ENCODE results near the gene ZFYVE28.
A peak's percentile ranks its signal among the peaks of the same experiment; 100 is the strongest.

The ZFYVE28 gene

GRCh38 chr4:2354760-2355159 lies 63.7 kb downstream of the ZFYVE28 start:
- no peak for DNase-seq

- no peak for DNase-seq
These were observed 64.3 kb downstream of the ZFYVE28 start for GRCh38 chr4:2354118-2354517.

GRCh38 chr4:2353222-2354107 lies 65.0 kb downstream of the ZFYVE28 start:
- DNase-seq, result peak in 25 of 56 donors; percentile 20 to 67 (median 37)

GRCh38 chr4:2352729-2353221 lies 65.7 kb downstream of the ZFYVE28 start:
- DNase-seq, result no peak

- no peak for DNase-seq
These were observed 66.3 kb downstream of the ZFYVE28 start for GRCh38 chr4:2352171-2352570.

GRCh38 chr4:2350982-2351381 lies 67.5 kb downstream of the ZFYVE28 start:
- no peak for DNase-seq

- no peak for DNase-seq
These were observed 69.7 kb downstream of the ZFYVE28 start for GRCh38 chr4:2348786-2349185.

GRCh38 chr4:2347190-2347589 lies 71.3 kb downstream of the ZFYVE28 start:
- DNase-seq, result no peak

GRCh38 chr4:2343476-2343875 lies 75.0 kb downstream of the ZFYVE28 start:
- no peak for DNase-seq

GRCh38 chr4:2341911-2342652 lies 76.4 kb downstream of the ZFYVE28 start:
- DNase-seq, result no peak

- no peak for DNase-seq
These were observed 77.1 kb downstream of the ZFYVE28 start for GRCh38 chr4:2341261-2341841.

GRCh38 chr4:2340272-2341061 lies 78.0 kb downstream of the ZFYVE28 start:
- no peak for DNase-seq

- DNase-seq, result no peak
These were observed 78.8 kb downstream of the ZFYVE28 start for GRCh38 chr4:2339458-2340271.

- no peak for DNase-seq
These were observed 79.5 kb downstream of the ZFYVE28 start for GRCh38 chr4:2338754-2339457.

GRCh38 chr4:2337896-2338295 lies 80.5 kb downstream of the ZFYVE28 start:
- DNase-seq, result no peak

GRCh38 chr4:2337131-2337723 lies 81.2 kb downstream of the ZFYVE28 start:
- DNase-seq, result no peak

- no peak for DNase-seq
These were observed 81.8 kb downstream of the ZFYVE28 start for GRCh38 chr4:2336659-2337058.

- no peak for DNase-seq
These were observed 82.7 kb downstream of the ZFYVE28 start for GRCh38 chr4:2335729-2336101.

Data from amygdala (tissue), 56 donors.